Activated CD4-positive, CD25-positive, alpha-beta regulatory T cell treated with anti-CD3 and anti-CD28 coated beads, Interleukin-2, amount 50 U/mL, for 16 hours (primary cell): ENCODE measurements around the gene HOXA5.

Source experiments
- DNase-seq: peaks from one replicate; pipeline ENCODE4 v3.0.0-alpha.2; 2020; ENCODE audit warnings: low read depth, low spot score

HOXA5 gene

GRCh38 chr7:27134392-27134791 lies 9.1 kb downstream of the HOXA5 start:
- no peak for DNase-seq

GRCh38 chr7:27133409-27134231 lies 9.9 kb downstream of the HOXA5 start:
- DNase-seq, result no peak

GRCh38 chr7:27132978-27133377 lies 10.5 kb downstream of the HOXA5 start:
- DNase-seq, result no peak

- DNase-seq, result no peak
These were observed 11.3 kb downstream of the HOXA5 start for GRCh38 chr7:27132214-27132613.

GRCh38 chr7:27131390-27131819 lies 12.1 kb downstream of the HOXA5 start:
- no peak for DNase-seq

GRCh38 chr7:27130540-27131389 lies 12.7 kb downstream of the HOXA5 start, which contains the start of gene HOXA4:
TSS of gene HOXA4 (minus strand) at chr7:27130757. CDS start at chr7:27130733, 24 bp downstream.
- DNase-seq, result peak; percentile 28

- DNase-seq, result no peak
These were observed 13.5 kb downstream of the HOXA5 start for GRCh38 chr7:27129729-27130539.

- no peak for DNase-seq
These were observed 14.4 kb downstream of the HOXA5 start for GRCh38 chr7:27128776-27129728.

- DNase-seq, result no peak
These were observed 15.4 kb downstream of the HOXA5 start for GRCh38 chr7:27128034-27128433.

GRCh38 chr7:27126596-27127327 lies 16.7 kb downstream of the HOXA5 start:
- no peak for DNase-seq

GRCh38 chr7:27125986-27126394 lies 17.5 kb downstream of the HOXA5 start:
- no peak for DNase-seq

GRCh38 chr7:27124902-27125689 lies 18.4 kb downstream of the HOXA5 start:
- no peak for DNase-seq

GRCh38 chr7:27124096-27124901 lies 19.2 kb downstream of the HOXA5 start:
- no peak for DNase-seq

- DNase-seq, result no peak
These were observed 19.9 kb downstream of the HOXA5 start for GRCh38 chr7:27123477-27124053.

- no peak for DNase-seq
These were observed 20.4 kb downstream of the HOXA5 start for GRCh38 chr7:27123007-27123476.

- no peak for DNase-seq
These were observed 21.2 kb downstream of the HOXA5 start for GRCh38 chr7:27122077-27122910.

GRCh38 chr7:27121684-27122076 lies 21.8 kb downstream of the HOXA5 start:
- DNase-seq, result no peak
